HL-60 (cell line): ENCODE data around the gene C1S.
"Not testable (repeated sequence)": the region's sequence is repeated elsewhere in the genome, so short reads cannot be mapped to it uniquely, and the experiment has no call there.

Experiments
- DNase-seq, 2 experiments: peaks; one replicate each; pipeline ENCODE4 v3.0.0-alpha.2; 2010 to 2020; ENCODE audit warnings: low read depth in 1 of 2, low spot score in 1 of 2
- H3K27ac ChIP-seq: fragments of 250-450 bp; sonication (Bioruptor Pico); replicated peaks from 2 replicates; pipeline ENCODE4 v1.5.1; 2020; ENCODE audit warnings: mild to moderate bottlenecking, moderate library complexity
- H3K27me3 ChIP-seq: fragments of 250-450 bp; sonication (Bioruptor Pico); 2 replicates; pipeline ENCODE4 v1.5.1; 2021; ENCODE audit warnings: mild to moderate bottlenecking, moderate library complexity; ENCODE audit not compliant: insufficient read depth, poor library complexity, severe bottlenecking
- H3K4me3 ChIP-seq: replicated peaks from 2 replicates; pipeline ENCODE4 v1.5.1; 2011; ENCODE audit warnings: mild to moderate bottlenecking, control low read depth, low read length; ENCODE audit not compliant: insufficient read depth
- CTCF ChIP-seq: IDR thresholded peaks from one replicate; pipeline ENCODE4 v1.5.1; 2011; ENCODE audit warnings: low read length, control low read depth, inconsistent platforms; ENCODE audit not compliant: insufficient read depth
- GABPA ChIP-seq: IDR thresholded peaks from 2 replicates; pipeline ENCODE4 v1.6.1; 2012; ENCODE audit warnings: low read depth
- POLR2AphosphoS5 ChIP-seq: IDR thresholded peaks from 2 replicates; pipeline ENCODE4 v1.6.1; 2012; ENCODE audit warnings: low read depth
- SPI1 ChIP-seq: IDR thresholded peaks from 2 replicates; pipeline ENCODE4 v1.6.1; 2012; ENCODE audit warnings: low read depth, mild to moderate bottlenecking, borderline replicate concordance
- TF ChIP-seq, protein P1 (sequence below): IDR thresholded peaks from 2 replicates; pipeline ENCODE4 v1.6.1; 2012; ENCODE audit warnings: low read depth; ENCODE audit not compliant: insufficient replicate concordance

The C1S gene

GRCh38 chr12:7054925-7055324 lies 5.6 kb upstream of the C1S start:
- no peak for DNase-seq
- no peak for TF ChIP-seq POLR2AphosphoS5
- TF ChIP-seq, protein P1, sequence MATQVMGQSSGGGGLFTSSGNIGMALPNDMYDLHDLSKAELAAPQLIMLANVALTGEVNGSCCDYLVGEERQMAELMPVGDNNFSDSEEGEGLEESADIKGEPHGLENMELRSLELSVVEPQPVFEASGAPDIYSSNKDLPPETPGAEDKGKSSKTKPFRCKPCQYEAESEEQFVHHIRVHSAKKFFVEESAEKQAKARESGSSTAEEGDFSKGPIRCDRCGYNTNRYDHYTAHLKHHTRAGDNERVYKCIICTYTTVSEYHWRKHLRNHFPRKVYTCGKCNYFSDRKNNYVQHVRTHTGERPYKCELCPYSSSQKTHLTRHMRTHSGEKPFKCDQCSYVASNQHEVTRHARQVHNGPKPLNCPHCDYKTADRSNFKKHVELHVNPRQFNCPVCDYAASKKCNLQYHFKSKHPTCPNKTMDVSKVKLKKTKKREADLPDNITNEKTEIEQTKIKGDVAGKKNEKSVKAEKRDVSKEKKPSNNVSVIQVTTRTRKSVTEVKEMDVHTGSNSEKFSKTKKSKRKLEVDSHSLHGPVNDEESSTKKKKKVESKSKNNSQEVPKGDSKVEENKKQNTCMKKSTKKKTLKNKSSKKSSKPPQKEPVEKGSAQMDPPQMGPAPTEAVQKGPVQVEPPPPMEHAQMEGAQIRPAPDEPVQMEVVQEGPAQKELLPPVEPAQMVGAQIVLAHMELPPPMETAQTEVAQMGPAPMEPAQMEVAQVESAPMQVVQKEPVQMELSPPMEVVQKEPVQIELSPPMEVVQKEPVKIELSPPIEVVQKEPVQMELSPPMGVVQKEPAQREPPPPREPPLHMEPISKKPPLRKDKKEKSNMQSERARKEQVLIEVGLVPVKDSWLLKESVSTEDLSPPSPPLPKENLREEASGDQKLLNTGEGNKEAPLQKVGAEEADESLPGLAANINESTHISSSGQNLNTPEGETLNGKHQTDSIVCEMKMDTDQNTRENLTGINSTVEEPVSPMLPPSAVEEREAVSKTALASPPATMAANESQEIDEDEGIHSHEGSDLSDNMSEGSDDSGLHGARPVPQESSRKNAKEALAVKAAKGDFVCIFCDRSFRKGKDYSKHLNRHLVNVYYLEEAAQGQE, result no peak

GRCh38 chr12:7055736-7056135 lies 4.8 kb upstream of the C1S start:
- DNase-seq, H3K27ac ChIP-seq, H3K4me3 ChIP-seq, H3K27me3 ChIP-seq: not testable (repeated sequence)

More at GRCh38 chr12:7054925-7055324, 5.6 kb upstream of the C1S start:
- no peak overlapping the region for H3K27ac ChIP-seq
- no peak overlapping the region for H3K4me3 ChIP-seq
- H3K27me3 ChIP-seq, result peaks cover 2% of the 10 kb centered on the region

DNA sequence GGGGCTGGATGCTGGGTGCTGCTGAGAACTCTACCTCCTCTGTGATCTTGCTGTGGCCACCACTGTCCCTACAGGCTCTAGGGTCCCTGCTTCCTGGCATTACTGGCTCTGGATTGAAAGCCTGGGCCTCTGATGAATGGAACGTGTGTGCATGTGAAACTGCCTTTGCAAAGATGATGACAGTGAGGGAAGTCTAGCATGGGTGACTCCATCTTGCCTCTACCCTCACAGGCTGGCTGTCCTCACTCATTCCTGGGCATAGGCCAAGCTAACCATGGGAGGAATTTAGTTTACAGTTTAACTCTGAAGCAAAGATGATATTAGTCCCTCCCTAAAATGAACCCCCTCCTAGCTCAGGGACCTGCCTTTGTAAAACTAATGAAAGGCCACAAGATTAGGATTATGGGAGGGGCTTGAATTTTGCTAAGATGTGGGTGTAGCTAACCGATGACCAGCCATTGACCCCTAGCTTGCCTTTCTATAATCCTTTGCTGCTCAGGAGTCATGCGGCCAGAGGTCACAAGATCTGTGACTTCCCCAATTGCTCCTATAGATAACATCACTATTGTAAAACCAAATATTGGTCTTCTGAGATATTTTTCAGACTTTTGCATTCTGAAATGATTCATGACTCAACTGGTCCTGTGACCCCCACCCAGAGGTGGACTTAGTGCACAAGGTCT lies 2.2 kb upstream of the C1S start:
- H3K27me3 ChIP-seq, result peaks cover 2% of the 10 kb centered on the region
- no peak overlapping the region for H3K27ac ChIP-seq
- no peak for DNase-seq
- H3K4me3 ChIP-seq, result no peak overlapping the region
- TF ChIP-seq POLR2AphosphoS5 (no peak), SPI1 (peak; percentile 26; the same call in 1 of the 2 replicates), CTCF (no peak)
- TF ChIP-seq, protein P1, result no peak

- no peak for DNase-seq
- no peak for TF ChIP-seq CTCF
- no peak for TF ChIP-seq GABPA
- TF ChIP-seq, protein P1, result no peak
- TF ChIP-seq POLR2AphosphoS5, result no peak
- TF ChIP-seq SPI1, result no peak
- Histone ChIP-seq H3K4me3 (no peak overlapping the region), H3K27me3 (peaks cover 2% of the 10 kb centered on the region), H3K27ac (no peak overlapping the region)
Measured at GRCh38 chr12:7058850-7059395, 1.6 kb upstream of the C1S start.
